Measurements from ENCODE around the gene DUSP23.

- TF ChIP-seq EZH2 (IDR thresholded peaks at IDR 0.05; ENCODE audit: borderline replicate concordance, low read length) (no peak), CTCF (IDR thresholded peaks at IDR 0.05; ENCODE audit: low read length) (no peak)
Observed at GRCh38 chr1:159765806-159766205, 15.0 kb upstream of the DUSP23 start.

Measured in OCI-LY1 (cell line).